Neuron (in vitro differentiated cells): ENCODE measurements around the gene RUSF1.
"Not testable (repeated sequence)": the region's sequence is repeated elsewhere in the genome, so short reads cannot be mapped to it uniquely, and the experiment has no call there.

Source experiments
- H2AFZ ChIP-seq: one replicate; pipeline ENCODE4 v1.6.1; 2013; ENCODE audit warnings: low read depth, mild to moderate bottlenecking, inconsistent platforms, low read length, moderate library complexity
- H3K27me3 ChIP-seq: one replicate; pipeline ENCODE4 v1.6.1; 2013; ENCODE audit warnings: low read length; ENCODE audit not compliant: insufficient read depth
- H3K36me3 ChIP-seq: one replicate; pipeline ENCODE4 v1.6.1; 2013; ENCODE audit warnings: low read length; ENCODE audit not compliant: insufficient read depth
- H3K4me1 ChIP-seq: one replicate; pipeline ENCODE4 v1.6.1; 2013; ENCODE audit warnings: low read length; ENCODE audit not compliant: insufficient read depth
- H3K4me3 ChIP-seq: 2 replicates; pipeline ENCODE4 v1.5.1; 2013; ENCODE audit warnings: mild to moderate bottlenecking, low read length, moderate library complexity
- H3K9me3 ChIP-seq: one replicate; pipeline ENCODE4 v1.6.1; 2013; ENCODE audit warnings: low read length

The RUSF1 gene

GRCh38 chr16:31488468-31489297 lies 19.5 kb downstream of the RUSF1 start:
- H2AFZ ChIP-seq: no peak overlapping the region
- peaks cover 5% of the 10 kb centered on the region for H3K4me1 ChIP-seq
- H3K27me3 ChIP-seq: no peaks in the 10 kb centered on the region
- H3K36me3 ChIP-seq: peaks cover 49% of the 10 kb centered on the region
- no peak overlapping the region for H3K4me3 ChIP-seq
- peaks cover 2% of the 10 kb centered on the region for H3K9me3 ChIP-seq

DNA sequence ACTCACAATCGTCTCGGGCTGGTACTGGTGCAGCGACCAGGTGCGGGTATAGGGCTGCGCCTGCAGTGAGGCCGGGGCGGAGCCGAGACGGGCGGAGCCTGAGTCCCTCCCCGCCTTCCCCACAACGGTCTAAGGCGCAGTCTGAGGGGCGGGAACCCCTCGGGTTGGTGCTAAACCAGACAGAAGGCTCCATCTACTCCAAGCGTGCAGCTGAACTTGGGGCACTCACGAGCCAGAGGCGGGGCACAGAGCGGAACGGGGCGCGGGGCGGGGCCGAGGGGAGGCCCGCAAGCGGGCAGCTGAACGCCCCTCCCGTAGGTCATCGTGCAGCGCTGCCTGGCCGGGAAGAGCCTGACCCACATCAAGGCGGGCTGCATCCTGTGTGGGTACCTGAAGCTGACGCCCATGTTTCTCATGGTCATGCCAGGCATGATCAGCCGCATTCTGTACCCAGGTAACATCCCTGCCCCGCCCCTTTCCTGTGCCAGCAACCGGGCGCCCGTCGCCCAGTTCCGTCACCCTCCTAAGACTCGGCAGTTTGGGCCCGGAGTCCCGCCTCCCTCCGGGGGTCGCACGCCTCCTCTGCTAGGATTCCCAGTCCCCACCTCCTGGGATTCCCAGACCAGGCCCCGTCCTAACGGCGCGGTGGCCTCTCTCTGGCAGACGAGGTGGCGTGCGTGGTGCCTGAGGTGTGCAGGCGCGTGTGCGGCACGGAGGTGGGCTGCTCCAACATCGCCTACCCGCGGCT lies 20.3 kb downstream of the RUSF1 start:
- H2AFZ ChIP-seq: peak overlapping the region; percentile 22
- H3K4me3 ChIP-seq: peak overlapping the region; percentile 27
- peaks cover 5% of the 10 kb centered on the region for H3K4me1 ChIP-seq
- H3K36me3 ChIP-seq: peaks cover 41% of the 10 kb centered on the region
- peaks cover 2% of the 10 kb centered on the region for H3K9me3 ChIP-seq
- no peaks in the 10 kb centered on the region for H3K27me3 ChIP-seq

DNA sequence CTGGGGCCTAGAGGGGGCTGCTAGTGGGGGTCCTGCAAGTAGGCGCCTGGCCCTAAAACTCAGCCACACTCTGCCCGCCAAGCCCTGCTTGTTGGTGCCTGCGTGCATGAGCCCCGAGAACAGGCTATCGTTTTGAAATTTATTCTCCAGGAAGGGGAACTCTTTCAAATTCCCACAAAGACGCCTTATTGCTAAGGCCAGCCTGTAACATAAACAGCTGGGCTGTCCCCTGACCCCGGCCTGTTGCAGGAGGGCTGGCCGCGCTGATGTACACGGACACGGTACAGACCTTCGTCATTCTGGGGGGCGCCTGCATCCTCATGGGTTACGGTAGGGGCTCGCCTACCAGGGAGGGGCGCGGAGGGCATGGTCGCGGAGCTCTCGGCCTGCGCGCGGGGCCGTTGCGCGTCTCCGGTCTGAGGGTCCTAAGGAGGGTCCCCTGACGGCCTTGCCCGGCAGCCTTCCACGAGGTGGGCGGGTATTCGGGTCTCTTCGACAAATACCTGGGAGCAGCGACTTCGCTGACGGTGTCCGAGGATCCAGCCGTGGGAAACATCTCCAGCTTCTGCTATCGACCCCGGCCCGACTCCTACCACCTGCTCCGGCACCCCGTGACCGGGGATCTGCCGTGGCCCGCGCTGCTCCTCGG lies 21.0 kb downstream of the RUSF1 start:
- Histone ChIP-seq H2AFZ (peak overlapping the region; percentile 22), H3K4me1 (peaks cover 5% of the 10 kb centered on the region), H3K4me3 (peak overlapping the region; percentile 27), H3K36me3 (peaks cover 35% of the 10 kb centered on the region), H3K9me3 (peaks cover 2% of the 10 kb centered on the region), H3K27me3 (no peaks in the 10 kb centered on the region)

DNA sequence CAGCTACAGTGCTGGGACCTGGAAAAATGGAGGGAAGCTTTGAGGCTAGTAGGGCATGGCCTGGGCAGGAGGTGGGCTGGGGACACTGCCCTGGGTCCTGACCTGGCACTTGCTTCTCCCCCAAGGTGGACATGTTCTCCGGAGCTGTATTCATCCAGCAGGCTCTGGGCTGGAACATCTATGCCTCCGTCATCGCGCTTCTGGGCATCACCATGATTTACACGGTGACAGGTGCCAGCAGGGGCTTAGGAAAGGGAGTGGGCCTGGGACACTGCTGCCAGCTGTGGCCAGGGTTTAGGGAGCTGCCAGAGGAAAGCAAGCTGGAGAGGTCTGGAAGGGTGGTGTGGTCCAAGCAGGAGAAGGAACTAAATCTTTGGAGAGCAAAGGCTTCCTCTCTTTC lies 22.1 kb downstream of the RUSF1 start:
- Histone ChIP-seq H3K4me1 (peaks cover 5% of the 10 kb centered on the region), H3K9me3 (peaks cover 2% of the 10 kb centered on the region), H3K27me3 (no peaks in the 10 kb centered on the region), H3K36me3 (peaks cover 27% of the 10 kb centered on the region), H3K4me3 (no peak overlapping the region), H2AFZ (no peak overlapping the region)

- H2AFZ ChIP-seq: no peak overlapping the region
- H3K27me3 ChIP-seq: no peaks in the 10 kb centered on the region
- peaks cover 5% of the 10 kb centered on the region for H3K4me1 ChIP-seq
- no peak overlapping the region for H3K4me3 ChIP-seq
- peaks cover 2% of the 10 kb centered on the region for H3K9me3 ChIP-seq
- peaks cover 22% of the 10 kb centered on the region for H3K36me3 ChIP-seq
Observed at GRCh38 chr16:31485571-31485970, 22.6 kb downstream of the RUSF1 start.

DNA sequence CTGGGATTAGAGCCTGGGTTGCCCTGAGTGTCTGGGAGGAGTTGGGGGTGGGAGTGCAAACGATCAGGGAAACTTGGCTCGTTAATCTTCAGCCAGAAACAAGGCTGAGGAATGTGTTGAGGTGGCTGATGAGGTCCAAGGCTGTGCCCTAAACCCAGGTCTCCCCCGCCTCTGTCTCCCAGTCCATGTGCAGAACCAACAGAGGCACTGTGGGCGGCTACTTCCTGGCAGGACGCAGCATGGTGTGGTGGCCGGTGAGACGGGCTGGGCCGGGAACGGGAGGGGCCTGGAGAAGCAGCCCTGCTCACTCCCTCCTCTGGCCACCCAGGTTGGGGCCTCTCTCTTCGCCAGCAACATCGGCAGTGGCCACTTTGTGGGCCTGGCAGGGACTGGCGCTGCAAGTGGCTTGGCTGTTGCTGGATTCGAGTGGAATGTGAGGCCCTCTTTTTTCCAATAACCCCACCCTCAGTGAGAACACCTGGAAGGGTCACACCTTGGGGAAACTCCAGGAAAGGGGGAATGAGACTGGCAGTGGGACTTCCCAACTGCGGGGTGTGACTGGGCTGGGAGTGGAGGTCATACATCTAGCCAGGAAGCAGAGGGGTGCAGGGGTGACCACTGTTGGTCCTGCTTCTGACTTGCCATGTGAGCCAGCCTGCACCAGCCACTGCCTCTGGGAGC lies 23.6 kb downstream of the RUSF1 start:
- Histone ChIP-seq H3K4me3 (no peak overlapping the region), H3K9me3 (peaks cover 2% of the 10 kb centered on the region), H2AFZ (no peak overlapping the region), H3K36me3 (peaks cover 13% of the 10 kb centered on the region), H3K27me3 (no peaks in the 10 kb centered on the region), H3K4me1 (peaks cover 5% of the 10 kb centered on the region)

DNA sequence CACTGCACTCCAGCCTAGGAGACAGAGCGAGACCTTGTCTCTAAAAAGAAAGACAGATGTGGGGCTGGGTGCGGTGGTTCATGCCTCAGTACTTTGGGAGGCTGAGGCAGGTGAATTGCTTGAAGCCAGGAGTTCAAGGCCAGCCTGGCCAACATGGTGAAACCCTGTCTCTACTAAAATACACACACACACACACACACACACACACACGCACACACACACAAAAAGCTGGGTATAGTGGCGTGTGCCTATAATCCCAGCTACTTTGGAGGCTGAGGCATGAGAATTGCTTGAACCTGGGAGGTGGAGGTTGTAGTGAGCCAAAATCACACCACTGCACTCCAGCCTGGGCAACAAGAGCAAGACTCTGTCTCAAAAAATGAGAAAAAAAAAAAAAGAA lies 24.1 kb downstream of the RUSF1 start:
- not testable (repeated sequence) for H3K9me3 ChIP-seq, H3K4me1 ChIP-seq, H3K36me3 ChIP-seq, H3K4me3 ChIP-seq, H2AFZ ChIP-seq, H3K27me3 ChIP-seq

GRCh38 chr16:31483081-31483480 lies 25.1 kb downstream of the RUSF1 start, which contains the start of gene SLC5A2:
Gene SLC5A2 (plus strand): TSS chr16:31483123. CDS start chr16:31483137, 14 bp downstream.
- H3K4me3 ChIP-seq: no peak within 1 kb of the TSS
- H3K27me3 ChIP-seq: no peaks in the 10 kb centered on the region

GRCh38 chr16:31480851-31481536 lies 27.2 kb downstream of the RUSF1 start:
- H3K9me3 ChIP-seq: no peaks in the 10 kb centered on the region
- no peaks in the 10 kb centered on the region for H3K27me3 ChIP-seq
- H3K4me3 ChIP-seq: no peak overlapping the region
- peaks cover 5% of the 10 kb centered on the region for H3K4me1 ChIP-seq
- no peak overlapping the region for H2AFZ ChIP-seq
- H3K36me3 ChIP-seq: peaks cover under 1% of the 10 kb centered on the region

More at GRCh38 chr16:31483081-31483480, 25.1 kb downstream of the RUSF1 start, which contains the start of gene SLC5A2:
- Histone ChIP-seq H3K36me3 (no peaks in the 10 kb centered on the region), H2AFZ (no peak within 1 kb of the TSS), H3K9me3 (no peaks in the 10 kb centered on the region), H3K4me1 (peaks cover 5% of the 10 kb centered on the region)

DNA sequence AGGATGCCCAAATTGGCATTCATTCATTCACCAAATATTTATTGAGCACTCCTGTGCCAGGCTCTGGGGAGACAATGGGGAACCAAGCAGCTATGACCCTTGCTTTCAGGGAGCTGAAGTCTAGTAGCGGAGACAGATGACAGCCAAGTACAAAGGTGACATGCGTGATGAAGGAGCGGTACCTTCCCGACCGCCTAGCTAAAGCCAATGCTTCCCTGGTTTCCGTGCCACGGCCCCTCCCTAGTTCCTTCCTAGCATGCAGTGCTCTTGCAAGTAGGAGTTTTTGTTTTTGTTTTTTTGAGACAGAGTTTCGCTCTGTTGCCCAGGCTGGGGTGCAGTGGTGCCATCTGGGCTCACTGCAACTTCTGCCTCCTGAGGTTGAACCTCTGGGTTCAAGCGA lies 28.4 kb downstream of the RUSF1 start:
- H3K4me3 ChIP-seq: no peak overlapping the region
- peaks cover 4% of the 10 kb centered on the region for H3K4me1 ChIP-seq
- no peaks in the 10 kb centered on the region for H3K27me3 ChIP-seq
- no peaks in the 10 kb centered on the region for H3K9me3 ChIP-seq
- H2AFZ ChIP-seq: no peak overlapping the region
- peaks cover 5% of the 10 kb centered on the region for H3K36me3 ChIP-seq

- Histone ChIP-seq H3K9me3 (no peaks in the 10 kb centered on the region), H3K27me3 (no peaks in the 10 kb centered on the region), H2AFZ (no peak overlapping the region), H3K4me3 (no peak overlapping the region), H3K4me1 (no peaks in the 10 kb centered on the region), H3K36me3 (peaks cover 5% of the 10 kb centered on the region)
Observed at GRCh38 chr16:31478956-31479355, 29.2 kb downstream of the RUSF1 start.
